Astrocyte (in vitro differentiated cells and primary cell): Measurements from ENCODE around the gene TUT4.

ENCODE experiments used
- EZH2 ChIP-seq: IDR thresholded peaks from 2 replicates; pipeline ENCODE4 v1.6.1; 2012; ENCODE audit warnings: mild to moderate bottlenecking, low read length, inconsistent platforms; ENCODE audit not compliant: insufficient read depth
- TF ChIP-seq, protein P1 (sequence below): IDR thresholded peaks from 2 replicates; pipeline ENCODE4 v1.5.1; 2011; ENCODE audit warnings: low read depth, mild to moderate bottlenecking, inconsistent platforms, low read length, moderate library complexity; ENCODE audit not compliant: insufficient read depth

DNA sequence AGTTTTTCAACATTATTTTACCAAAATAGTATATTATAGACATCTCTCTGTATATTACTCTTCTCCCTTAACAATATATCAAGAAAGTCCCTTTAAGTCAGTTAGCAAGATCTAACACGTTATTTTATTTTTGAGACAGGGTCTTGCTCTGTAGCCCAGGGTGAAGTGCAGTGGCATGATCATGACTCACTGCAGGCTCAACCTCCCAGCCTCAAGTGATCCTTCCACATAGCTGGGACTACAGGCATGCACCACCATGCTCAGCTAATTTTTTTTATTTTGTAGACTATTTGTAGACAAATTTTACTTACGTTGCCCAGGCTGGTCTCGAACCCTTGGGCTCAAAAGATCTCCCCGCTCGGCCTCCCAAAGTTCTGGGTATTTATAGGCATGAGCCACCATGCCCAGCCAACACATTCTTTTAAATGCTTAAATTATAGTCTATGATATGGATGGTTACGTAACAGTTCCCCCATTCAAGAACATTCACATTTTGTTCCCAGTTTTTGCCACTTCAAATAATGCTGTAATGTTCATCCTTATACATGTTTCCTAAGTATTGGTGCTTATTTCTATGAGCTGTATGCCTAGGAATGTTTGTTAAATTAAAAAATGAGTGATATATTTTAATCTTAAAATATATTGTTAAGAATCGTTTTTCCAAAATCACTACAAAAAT lies 70.4 kb downstream of the TUT4 start:
- TF ChIP-seq, protein P1, sequence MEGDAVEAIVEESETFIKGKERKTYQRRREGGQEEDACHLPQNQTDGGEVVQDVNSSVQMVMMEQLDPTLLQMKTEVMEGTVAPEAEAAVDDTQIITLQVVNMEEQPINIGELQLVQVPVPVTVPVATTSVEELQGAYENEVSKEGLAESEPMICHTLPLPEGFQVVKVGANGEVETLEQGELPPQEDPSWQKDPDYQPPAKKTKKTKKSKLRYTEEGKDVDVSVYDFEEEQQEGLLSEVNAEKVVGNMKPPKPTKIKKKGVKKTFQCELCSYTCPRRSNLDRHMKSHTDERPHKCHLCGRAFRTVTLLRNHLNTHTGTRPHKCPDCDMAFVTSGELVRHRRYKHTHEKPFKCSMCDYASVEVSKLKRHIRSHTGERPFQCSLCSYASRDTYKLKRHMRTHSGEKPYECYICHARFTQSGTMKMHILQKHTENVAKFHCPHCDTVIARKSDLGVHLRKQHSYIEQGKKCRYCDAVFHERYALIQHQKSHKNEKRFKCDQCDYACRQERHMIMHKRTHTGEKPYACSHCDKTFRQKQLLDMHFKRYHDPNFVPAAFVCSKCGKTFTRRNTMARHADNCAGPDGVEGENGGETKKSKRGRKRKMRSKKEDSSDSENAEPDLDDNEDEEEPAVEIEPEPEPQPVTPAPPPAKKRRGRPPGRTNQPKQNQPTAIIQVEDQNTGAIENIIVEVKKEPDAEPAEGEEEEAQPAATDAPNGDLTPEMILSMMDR = no peak
- no peak for TF ChIP-seq EZH2
